OCI-LY7 (cell line): ENCODE measurements around the gene ST8SIA4. TPM values are rescaled to one million over a fixed set of nuclear protein-coding genes. Genes with fewer than 3 reads are reported as not detected.

Experiments used
- BruUV-seq: library from RNA; stranded (reverse); fragments of 400-500 nt; replicated peaks from 2 replicates; lab custom pipeline; 2021; lab: Mats Ljungman, UMichigan
- CTCF ChIA-PET: fragments of 300-600 bp; sonication (Branson Sonifier 250); formaldehyde crosslinking; loops from one replicate; lab custom pipeline; 2022; ENCODE audit warnings: antibody characterized with exemption; ENCODE audit not compliant: unreplicated experiment; lab: Charles Lee
- POLR2A ChIA-PET: fragments of 300-600 bp; sonication (Branson Sonifier 250); formaldehyde crosslinking; loops from one replicate; lab custom pipeline; 2022; ENCODE audit warnings: antibody characterized with exemption; lab: Charles Lee
- DNase-seq: peaks from one replicate; pipeline ENCODE4 v3.0.0-alpha.2; 2015; ENCODE audit warnings: low spot score
- H2AFZ ChIP-seq: fragments of 200-600 bp; sonication (generic), shearing (Covaris generic); 2 replicates; pipeline ENCODE4 v1.6.1; 2014; ENCODE audit warnings: mild to moderate bottlenecking, antibody characterized with exemption, low read length, moderate library complexity
- H3K27ac ChIP-seq: fragments of 200-600 bp; sonication (generic); 2 replicates; pipeline ENCODE4 v1.5.1; 2014; ENCODE audit warnings: mixed run types, low read depth, mild to moderate bottlenecking, moderate library complexity, low read length, inconsistent platforms; ENCODE audit not compliant: poor library complexity, severe bottlenecking
- H3K36me3 ChIP-seq: fragments of 200-600 bp; sonication (generic); 2 replicates; pipeline ENCODE4 v1.6.1; 2014; ENCODE audit warnings: mild to moderate bottlenecking, antibody characterized with exemption, low read length, moderate library complexity, mixed read lengths; ENCODE audit not compliant: insufficient read depth
- H3K4me1 ChIP-seq: fragments of 200-600 bp; sonication (generic); 2 replicates; pipeline ENCODE4 v1.5.1; 2014; ENCODE audit warnings: mild to moderate bottlenecking, low read length; ENCODE audit not compliant: insufficient read depth, poor library complexity, severe bottlenecking
- H3K4me2 ChIP-seq: fragments of 200-600 bp; sonication (generic); 2 replicates; pipeline ENCODE4 v1.6.1; 2014; ENCODE audit warnings: mild to moderate bottlenecking, low read length
- H3K4me3 ChIP-seq: fragments of 200-600 bp; sonication (generic); 2 replicates; pipeline ENCODE4 v1.5.1; 2014; ENCODE audit warnings: mild to moderate bottlenecking, low read depth, low read length; ENCODE audit not compliant: poor library complexity, severe bottlenecking
- H3K79me2 ChIP-seq: fragments of 200-600 bp; sonication (generic); 2 replicates; pipeline ENCODE4 v1.6.1; 2016; ENCODE audit warnings: low read depth, mild to moderate bottlenecking, low read length, moderate library complexity, mixed read lengths; ENCODE audit not compliant: insufficient read depth
- H3K9me2 ChIP-seq: fragments of 200-600 bp; sonication (generic); 2 replicates; pipeline ENCODE4 v1.6.1; 2016; ENCODE audit warnings: mild to moderate bottlenecking, low read length, mixed read lengths; ENCODE audit not compliant: insufficient read depth
- H3K9me3 ChIP-seq: fragments of 200-600 bp; sonication (generic); 2 replicates; pipeline ENCODE4 v1.6.1; 2014; ENCODE audit warnings: mild to moderate bottlenecking, mixed run types, low read length, mixed read lengths
- H4K20me1 ChIP-seq: fragments of 200-600 bp; sonication (generic); 2 replicates; pipeline ENCODE4 v1.6.1; 2014; ENCODE audit warnings: mild to moderate bottlenecking, antibody characterized with exemption, low read length, moderate library complexity, mixed read lengths; ENCODE audit not compliant: insufficient read depth
- EZH2phosphoT487 ChIP-seq: fragments of 200-600 bp; sonication (generic); IDR thresholded peaks from 2 replicates; pipeline ENCODE4 v1.6.1; 2018; ENCODE audit warnings: low read depth, borderline replicate concordance, mild to moderate bottlenecking, mixed run types, antibody characterized with exemption, low read length, moderate library complexity, mixed read lengths
- intact Hi-C: fragments of 100-400 bp; cut with micrococcal nuclease; formaldehyde crosslinking; loops from one replicate; pipeline ENCODE4 v1.10.0; 2022; ENCODE audit not compliant: unreplicated experiment
- total RNA-seq, 2 experiments: library from RNA; depleted of rRNA in 1 of 2; stranded (reverse); fragments of >200 nt in 1 of 2; shearing (Covaris generic) in 1 of 2; gene quantifications; 2 replicates each; pipeline ENCODE4 v1.2.3, GENCODE V29; 2014 to 2022
- TF ChIP-seq, protein P1 (sequence below): fragments of 200-600 bp; sonication (generic); conservative IDR thresholded peaks from 2 replicates; pipeline ENCODE4 v1.5.1; 2014; ENCODE audit warnings: mild to moderate bottlenecking, antibody characterized with exemption, low read length, moderate library complexity, mixed read lengths

ST8SIA4 gene
- total RNA-seq, 2 experiments from 2014 or later = 10.2 to 40.3 TPM

DNA sequence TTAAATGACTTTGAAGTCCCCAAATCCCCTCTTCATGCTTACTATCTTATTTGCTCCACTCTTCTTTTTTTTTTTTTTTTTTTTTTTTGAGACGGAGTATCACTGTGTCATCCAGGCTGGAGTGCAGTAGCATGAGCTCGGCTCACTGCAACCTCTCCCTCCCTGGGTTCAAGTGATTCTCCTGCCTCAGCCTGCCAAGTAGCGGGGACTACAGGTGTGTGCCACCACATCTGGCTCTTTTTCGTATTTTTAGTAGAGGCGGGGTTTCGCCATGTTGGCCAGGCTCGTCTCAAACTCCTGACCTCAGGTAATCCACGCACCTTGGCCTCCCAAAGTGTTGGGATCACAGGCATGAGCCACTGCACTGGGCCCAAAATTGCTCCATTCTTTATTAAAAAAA is 51.0 kb downstream of the ST8SIA4 start:
- H3K4me2 ChIP-seq = peak overlapping the region; percentile 76
- ChIA-PET CTCF (interaction anchor here (1.1 to 1.3 kb wide), 2 partner anchors 11 to 48 kb away, joined by 3 to 5 read pairs; no protein-coding TSS in a partner anchor), POLR2A (interaction anchor here (0.6 to 5.3 kb wide), 23 partner anchors 9 to 365 kb away, joined by 3 to 101 read pairs (median 7); partner anchors contain the start of gene ST8SIA4)

DNA sequence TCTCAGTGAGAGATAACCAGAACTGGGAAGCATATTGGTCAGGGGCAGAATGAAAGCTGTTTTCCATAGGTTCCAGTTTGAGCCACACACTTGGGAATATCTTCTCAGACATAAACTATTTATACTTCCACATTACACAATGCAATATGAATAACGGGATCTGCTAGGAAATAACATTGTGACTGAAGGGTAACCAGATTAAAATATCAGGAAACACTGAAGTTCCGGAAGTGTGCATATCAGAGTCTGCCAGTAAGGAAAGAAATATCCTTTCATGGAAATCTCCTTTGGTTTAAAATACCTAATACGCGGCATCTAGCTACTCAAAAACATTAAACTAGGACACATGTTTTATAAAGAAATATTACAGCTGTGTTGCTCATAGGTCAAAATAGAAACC is 56.3 kb downstream of the ST8SIA4 start:
- POLR2A ChIA-PET = interaction anchor here (0.6 to 2.1 kb wide), 8 partner anchors 9 to 71 kb away, joined by 3 to 6 read pairs (median 4); no protein-coding TSS in a partner anchor

More for the DNA sequence above, 51.0 kb downstream of the ST8SIA4 start:
- Histone ChIP-seq H4K20me1 (no peaks in the 10 kb centered on the region), H3K9me3 (no peaks in the 10 kb centered on the region), H3K4me3 (peak overlapping the region; percentile 54), H3K79me2 (peaks cover 39% of the 10 kb centered on the region; the same call in 1 of the 2 replicates), H3K27ac (peak overlapping the region; percentile 98), H3K36me3 (peaks cover 18% of the 10 kb centered on the region), H3K4me1 (peaks cover 72% of the 10 kb centered on the region), H3K9me2 (no peaks in the 10 kb centered on the region), H2AFZ (no peak overlapping the region)
- TF ChIP-seq, protein P1, sequence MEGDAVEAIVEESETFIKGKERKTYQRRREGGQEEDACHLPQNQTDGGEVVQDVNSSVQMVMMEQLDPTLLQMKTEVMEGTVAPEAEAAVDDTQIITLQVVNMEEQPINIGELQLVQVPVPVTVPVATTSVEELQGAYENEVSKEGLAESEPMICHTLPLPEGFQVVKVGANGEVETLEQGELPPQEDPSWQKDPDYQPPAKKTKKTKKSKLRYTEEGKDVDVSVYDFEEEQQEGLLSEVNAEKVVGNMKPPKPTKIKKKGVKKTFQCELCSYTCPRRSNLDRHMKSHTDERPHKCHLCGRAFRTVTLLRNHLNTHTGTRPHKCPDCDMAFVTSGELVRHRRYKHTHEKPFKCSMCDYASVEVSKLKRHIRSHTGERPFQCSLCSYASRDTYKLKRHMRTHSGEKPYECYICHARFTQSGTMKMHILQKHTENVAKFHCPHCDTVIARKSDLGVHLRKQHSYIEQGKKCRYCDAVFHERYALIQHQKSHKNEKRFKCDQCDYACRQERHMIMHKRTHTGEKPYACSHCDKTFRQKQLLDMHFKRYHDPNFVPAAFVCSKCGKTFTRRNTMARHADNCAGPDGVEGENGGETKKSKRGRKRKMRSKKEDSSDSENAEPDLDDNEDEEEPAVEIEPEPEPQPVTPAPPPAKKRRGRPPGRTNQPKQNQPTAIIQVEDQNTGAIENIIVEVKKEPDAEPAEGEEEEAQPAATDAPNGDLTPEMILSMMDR = no peak
- no peak for TF ChIP-seq EZH2phosphoT487
- DNase-seq = peak; percentile 35
- intact Hi-C loops = loop anchor here (2.0 kb wide), 1 partner anchor 61 kb away; no protein-coding TSS in a partner anchor
- BruUV-seq = no TSS peak

More for the DNA sequence above, 56.3 kb downstream of the ST8SIA4 start:
- DNase-seq = no peak
- H3K9me2 ChIP-seq = no peaks in the 10 kb centered on the region
- H3K27ac ChIP-seq = no peak overlapping the region
- intact Hi-C loops = no loop called here
- CTCF ChIA-PET = no interaction called here
- peaks cover 19% of the 10 kb centered on the region; the same call in 1 of the 2 replicates for H3K79me2 ChIP-seq
- no peaks in the 10 kb centered on the region for H4K20me1 ChIP-seq
- TF ChIP-seq, protein P1 = no peak
- TF ChIP-seq EZH2phosphoT487 = no peak
- H2AFZ ChIP-seq = peak overlapping the region; percentile 29; the same call in 1 of the 2 replicates
- BruUV-seq = no TSS peak
- H3K9me3 ChIP-seq = peaks cover 12% of the 10 kb centered on the region; the same call in 1 of the 2 replicates
- H3K36me3 ChIP-seq = peaks cover 26% of the 10 kb centered on the region
- H3K4me3 ChIP-seq = no peak overlapping the region
- H3K4me2 ChIP-seq = peak overlapping the region; percentile 5; the same call in 1 of the 2 replicates
- H3K4me1 ChIP-seq = peaks cover 37% of the 10 kb centered on the region
